CD4-positive, alpha-beta T cell treated with Interleukin-10 for 1 hour (primary cell): ENCODE measurements around the gene PCDH18.
A peak's percentile ranks its signal among the peaks of the same experiment; 100 is the strongest.
"Not testable (repeated sequence)": the region's sequence is repeated elsewhere in the genome, so short reads cannot be mapped to it uniquely, and the experiment has no call there.

ENCODE experiments used
- DNase-seq: peaks from one replicate; pipeline ENCODE4 v3.0.0-alpha.2; 2020

Gene PCDH18, protein sequence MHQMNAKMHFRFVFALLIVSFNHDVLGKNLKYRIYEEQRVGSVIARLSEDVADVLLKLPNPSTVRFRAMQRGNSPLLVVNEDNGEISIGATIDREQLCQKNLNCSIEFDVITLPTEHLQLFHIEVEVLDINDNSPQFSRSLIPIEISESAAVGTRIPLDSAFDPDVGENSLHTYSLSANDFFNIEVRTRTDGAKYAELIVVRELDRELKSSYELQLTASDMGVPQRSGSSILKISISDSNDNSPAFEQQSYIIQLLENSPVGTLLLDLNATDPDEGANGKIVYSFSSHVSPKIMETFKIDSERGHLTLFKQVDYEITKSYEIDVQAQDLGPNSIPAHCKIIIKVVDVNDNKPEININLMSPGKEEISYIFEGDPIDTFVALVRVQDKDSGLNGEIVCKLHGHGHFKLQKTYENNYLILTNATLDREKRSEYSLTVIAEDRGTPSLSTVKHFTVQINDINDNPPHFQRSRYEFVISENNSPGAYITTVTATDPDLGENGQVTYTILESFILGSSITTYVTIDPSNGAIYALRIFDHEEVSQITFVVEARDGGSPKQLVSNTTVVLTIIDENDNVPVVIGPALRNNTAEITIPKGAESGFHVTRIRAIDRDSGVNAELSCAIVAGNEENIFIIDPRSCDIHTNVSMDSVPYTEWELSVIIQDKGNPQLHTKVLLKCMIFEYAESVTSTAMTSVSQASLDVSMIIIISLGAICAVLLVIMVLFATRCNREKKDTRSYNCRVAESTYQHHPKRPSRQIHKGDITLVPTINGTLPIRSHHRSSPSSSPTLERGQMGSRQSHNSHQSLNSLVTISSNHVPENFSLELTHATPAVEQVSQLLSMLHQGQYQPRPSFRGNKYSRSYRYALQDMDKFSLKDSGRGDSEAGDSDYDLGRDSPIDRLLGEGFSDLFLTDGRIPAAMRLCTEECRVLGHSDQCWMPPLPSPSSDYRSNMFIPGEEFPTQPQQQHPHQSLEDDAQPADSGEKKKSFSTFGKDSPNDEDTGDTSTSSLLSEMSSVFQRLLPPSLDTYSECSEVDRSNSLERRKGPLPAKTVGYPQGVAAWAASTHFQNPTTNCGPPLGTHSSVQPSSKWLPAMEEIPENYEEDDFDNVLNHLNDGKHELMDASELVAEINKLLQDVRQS

GRCh38 chr4:137531986-137532868 lies at the start of gene PCDH18:
Gene PCDH18 (minus strand): TSS chr4:137532494. CDS start chr4:137532088, 406 bp downstream.
- DNase-seq = peak; percentile 34

DNA sequence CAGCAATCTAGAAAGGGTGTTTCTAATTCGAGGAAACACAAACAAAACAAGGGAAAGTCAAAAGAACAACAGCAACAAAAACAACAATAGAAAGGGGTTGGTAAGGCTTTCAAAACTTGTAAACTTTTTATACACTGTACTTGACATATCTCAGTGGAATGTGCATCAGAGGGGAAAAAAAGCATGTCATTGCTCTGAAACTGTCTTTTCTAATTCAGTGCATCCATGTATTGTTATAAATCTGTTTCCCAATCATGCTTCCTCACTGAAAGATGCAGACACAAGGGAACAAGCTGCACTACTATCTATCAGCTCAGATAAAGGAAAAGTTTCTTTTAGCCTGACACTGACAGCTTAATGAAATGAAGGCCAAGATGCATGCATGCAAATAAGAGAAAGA lies 44.2 kb upstream of the PCDH18 start:
- no peak for DNase-seq

DNA sequence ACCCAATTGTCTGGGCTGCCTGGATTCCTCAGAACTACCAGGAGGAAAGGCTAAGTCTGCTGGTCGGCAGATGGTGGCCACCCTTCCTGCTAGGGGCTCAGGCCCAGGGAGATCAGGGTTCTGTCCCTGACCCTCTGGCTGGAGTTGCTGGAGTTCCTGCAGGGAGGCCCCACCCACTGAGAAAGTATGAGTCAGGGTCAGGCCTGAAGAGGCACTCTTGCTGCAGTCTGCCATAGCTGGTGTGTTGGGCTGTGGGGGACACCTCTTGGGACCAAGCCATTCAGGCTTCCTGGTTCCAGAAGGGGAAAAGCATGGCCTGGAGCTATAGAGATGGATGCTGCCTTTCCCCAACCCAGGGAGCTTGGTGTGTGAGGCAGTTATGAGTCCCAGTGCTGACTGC lies 40.4 kb upstream of the PCDH18 start:
- no peak for DNase-seq

DNA sequence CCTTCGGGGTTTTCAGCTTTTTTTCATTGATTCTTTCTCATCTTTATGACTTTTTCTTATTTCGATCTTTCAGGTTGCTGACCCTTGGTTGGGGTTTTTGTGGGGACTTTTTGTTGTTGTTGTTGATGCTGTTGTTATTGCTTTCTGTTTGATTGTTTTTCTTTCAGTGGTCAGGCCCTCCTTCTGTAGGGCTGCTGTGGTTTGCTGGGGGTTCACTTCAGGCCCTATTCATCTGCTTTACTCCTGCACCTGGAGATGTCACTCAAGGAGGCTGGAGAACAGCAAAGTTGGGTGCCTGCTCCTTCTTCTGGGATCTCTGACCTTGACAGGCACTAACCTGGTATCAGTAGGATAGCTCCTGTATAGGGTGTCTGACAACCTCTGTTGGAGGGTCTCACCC lies 39.9 kb upstream of the PCDH18 start:
- no peak for DNase-seq

DNA sequence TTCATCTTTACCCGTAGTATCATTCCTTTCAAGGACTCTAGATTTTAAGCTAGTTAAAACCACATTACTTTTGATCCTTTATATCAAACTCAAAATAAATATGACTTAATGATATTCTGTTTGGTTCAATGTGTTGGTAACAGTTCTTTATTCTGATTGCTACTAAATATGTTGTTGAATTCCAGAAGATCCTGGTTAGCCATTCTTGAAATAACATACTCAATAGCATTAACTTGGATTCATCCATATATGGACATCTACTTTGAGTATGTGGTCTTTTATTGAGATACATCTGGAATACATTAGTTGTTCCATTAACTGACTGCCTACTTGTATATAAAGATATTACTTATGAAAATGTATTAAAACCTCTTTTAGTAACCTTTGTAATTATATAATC lies 27.5 kb upstream of the PCDH18 start:
- no peak for DNase-seq

- no peak for DNase-seq
These were observed 26.7 kb upstream of the PCDH18 start for GRCh38 chr4:137558951-137559350.

DNA sequence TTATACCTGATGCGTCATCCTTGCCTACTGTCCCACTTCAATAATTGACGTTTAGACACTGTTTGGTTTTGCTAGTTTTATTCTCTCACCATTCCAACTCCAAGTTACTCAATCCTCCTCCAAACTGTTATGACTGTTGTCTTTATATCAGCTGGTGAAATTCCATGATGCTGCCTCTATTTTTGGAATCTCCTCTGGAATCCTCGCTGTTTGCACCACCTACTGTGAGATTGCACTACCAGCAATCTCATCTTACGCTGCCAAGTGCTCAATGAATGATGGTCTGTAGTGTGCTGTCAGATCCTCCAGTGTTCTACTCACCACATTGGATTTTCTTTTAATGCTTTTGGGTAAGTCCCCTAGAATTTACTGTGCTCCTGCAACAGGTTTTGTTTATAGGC lies 13.2 kb upstream of the PCDH18 start:
- no peak for DNase-seq

DNA sequence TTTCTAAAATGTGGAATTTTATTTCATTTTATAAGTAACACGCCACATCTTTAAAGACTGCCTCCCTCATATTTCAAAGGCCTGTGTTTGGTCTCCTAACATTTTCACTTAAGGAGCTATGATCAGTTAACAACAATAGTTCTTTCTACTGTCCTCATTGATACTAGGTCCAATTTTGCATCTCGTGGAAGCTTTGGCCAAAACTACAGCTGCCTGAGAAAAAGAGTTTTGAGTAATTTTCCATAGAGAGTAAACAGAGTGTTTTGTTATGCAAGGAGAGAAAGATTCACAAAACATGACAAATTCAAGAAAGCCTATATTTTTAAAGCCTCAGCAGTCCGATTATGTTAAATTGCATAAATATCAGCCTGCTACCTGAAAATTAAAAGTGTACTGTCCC lies 11.4 kb upstream of the PCDH18 start:
- no peak for DNase-seq

GRCh38 chr4:137543198-137543597 lies 10.9 kb upstream of the PCDH18 start:
- no peak for DNase-seq

- DNase-seq = no peak
These were observed 9.8 kb upstream of the PCDH18 start for GRCh38 chr4:137541876-137542646.

DNA sequence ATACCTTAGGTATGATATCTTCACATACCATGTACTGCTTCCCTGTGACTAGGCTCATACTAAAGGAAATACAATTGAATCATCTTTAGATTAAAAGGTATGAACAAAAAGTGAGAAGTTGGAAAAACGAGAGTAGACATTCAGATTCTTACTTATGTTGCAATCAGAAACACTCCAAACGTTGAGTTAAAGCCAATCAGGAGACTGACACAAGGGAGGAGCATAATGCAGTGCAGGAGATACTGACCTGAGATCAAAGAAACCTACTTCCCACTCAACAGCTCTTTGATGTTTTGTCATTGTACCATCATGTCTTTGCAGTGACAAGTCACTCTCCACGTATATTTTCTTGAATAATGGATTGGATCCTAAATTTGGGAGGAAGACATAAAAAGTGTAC lies 8.9 kb upstream of the PCDH18 start:
- DNase-seq = no peak

GRCh38 chr4:137540356-137540755 lies 8.1 kb upstream of the PCDH18 start:
- DNase-seq = no peak

DNA sequence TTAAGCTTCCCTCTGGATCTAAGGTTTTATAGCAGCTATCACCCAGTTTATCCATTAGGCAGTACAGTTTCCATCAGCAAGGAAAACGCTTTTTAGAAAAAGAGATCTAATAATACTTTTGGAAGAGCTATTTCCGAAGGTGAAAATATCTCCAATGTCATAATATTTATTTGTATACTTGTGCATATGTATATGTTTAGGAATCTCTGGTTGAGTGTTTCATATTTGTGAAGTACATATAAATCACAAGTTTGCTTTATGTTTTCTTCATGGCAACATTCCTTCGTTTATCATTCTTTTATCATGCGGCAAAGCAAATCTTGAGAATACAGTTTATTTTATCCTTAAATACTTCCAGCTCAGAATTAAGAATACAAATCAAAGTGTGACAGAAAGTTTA lies 6.2 kb upstream of the PCDH18 start:
- DNase-seq = no peak

DNA sequence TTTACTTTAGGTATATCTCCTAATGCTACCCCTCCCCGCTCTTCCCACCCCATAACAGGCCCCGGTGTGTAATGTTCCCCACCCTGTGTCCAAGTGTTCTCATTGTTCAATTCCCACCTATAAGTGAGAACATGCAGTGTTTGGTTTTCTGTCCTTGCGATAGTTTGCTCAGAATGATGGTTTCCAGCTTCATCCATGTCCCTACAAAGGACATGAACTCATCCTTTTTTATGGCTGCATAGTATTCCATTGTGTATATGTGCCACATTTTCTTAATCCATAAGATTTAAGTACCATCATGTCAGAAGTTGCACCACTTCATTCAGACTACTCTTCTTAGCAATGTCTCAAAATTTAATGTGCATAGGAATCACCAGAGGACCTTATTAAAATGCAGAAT lies 5.5 kb upstream of the PCDH18 start:
- DNase-seq = not testable (repeated sequence)

DNA sequence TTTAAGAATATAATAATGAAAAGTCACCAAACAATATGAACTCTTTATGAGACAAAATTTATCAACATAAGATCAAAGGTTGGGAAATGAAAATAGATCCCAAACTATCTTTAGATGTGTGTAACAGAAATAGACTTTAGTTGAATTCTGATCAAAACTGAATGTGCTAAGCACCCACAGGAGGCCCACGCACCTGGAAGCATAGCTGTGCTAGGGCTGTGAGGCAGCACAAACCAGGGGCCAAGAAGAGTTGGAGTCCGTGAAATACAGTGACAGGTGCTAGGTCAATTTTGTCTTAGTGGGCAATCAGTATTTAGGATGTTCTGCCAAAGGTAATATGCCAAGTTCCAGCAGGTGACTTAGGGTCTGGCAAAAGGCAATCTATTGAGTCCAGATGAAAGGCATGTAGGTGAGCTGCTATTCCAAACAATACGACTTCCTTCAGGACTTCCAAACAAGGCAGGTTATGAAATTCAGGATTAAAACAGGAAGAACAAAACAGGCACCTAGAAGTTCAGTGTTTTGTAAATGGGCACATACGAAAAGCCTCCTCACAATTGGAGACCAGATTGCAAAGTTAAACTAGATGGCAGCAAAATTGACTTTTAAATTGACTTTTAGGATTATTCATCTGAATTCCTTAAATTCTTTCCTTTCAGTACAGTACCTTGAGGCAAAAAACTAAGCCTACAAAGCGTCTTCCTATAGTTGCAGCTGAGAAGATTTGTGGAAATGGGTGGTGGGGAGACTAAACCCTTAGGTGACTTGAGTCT lies 4.7 kb upstream of the PCDH18 start:
- no peak for DNase-seq

GRCh38 chr4:137535718-137536117 lies 3.4 kb upstream of the PCDH18 start:
- no peak for DNase-seq

GRCh38 chr4:137534516-137534915 lies 2.2 kb upstream of the PCDH18 start:
- DNase-seq = no peak

DNA sequence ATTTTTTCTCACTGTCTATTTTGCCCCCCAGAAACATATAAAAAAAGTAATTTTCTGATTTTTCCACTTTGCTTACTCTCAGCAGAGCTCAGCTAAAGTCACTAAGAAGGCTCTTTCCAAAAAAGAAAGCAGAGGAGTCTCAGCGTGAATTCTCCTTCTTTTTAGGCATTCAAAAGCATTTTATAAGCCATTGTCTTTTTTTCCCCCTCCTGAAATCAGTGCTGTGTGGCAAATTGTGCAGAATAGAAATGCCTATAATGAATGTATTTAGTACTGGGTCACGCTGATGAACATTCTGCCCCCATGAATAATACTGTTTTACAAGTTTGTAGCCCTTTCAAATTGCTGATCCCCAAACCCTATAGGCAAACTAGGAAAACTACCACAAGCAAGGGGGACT lies 1.6 kb upstream of the PCDH18 start:
- DNase-seq = no peak

GRCh38 chr4:137532869-137533236 lies 559 bp upstream of the PCDH18 start:
- DNase-seq = no peak

GRCh38 chr4:137531168-137531985 lies 917 bp downstream of the PCDH18 start:
- no peak for DNase-seq
